OCI-LY1 (cell line): Measurements from ENCODE around the gene MPL.

ENCODE experiments used
- CTCF ChIP-seq: fragments of 200-600 bp; sonication (generic), shearing (Covaris generic); IDR thresholded peaks from 2 replicates; pipeline ENCODE4 v1.5.1; 2017; ENCODE audit warnings: mild to moderate bottlenecking, antibody characterized with exemption, low read length, moderate library complexity, mixed read lengths
- EZH2 ChIP-seq: fragments of 200-600 bp; sonication (generic), shearing (Covaris generic); IDR thresholded peaks from 2 replicates; pipeline ENCODE4 v1.8.0; 2017; ENCODE audit warnings: borderline replicate concordance, mixed run types, mild to moderate bottlenecking, antibody characterized with exemption, low read length, moderate library complexity, mixed read lengths

GRCh38 chr1:43292679-43293078, 44.9 kb upstream of the MPL start:
- TF ChIP-seq CTCF = no peak
- no peak for TF ChIP-seq EZH2
